ENCODE data around the gene FNBP1. TPM values are rescaled to one million over a fixed set of nuclear protein-coding genes. Genes with fewer than 3 reads are reported as not detected.

Gene FNBP1
- total and polyA plus RNA-seq, 10 of the 15 experiments (the other 5 are each of a cell fraction or from before 2014, with no cell fraction given), result 64.5 to 353 (median 179) TPM

GRCh38 chr9:129932303-129933151 is 110.5 kb downstream of the FNBP1 start (continued):
- peak; percentile 87 for TF ChIP-seq PKNOX1 (IDR thresholded peaks at IDR 0.05)
- TF ChIP-seq CREB1 (IDR thresholded peaks at IDR 0.05; ENCODE audit: low read depth), result peak; percentile 1; the same call in 1 of the 2 replicates
- no peak for TF ChIP-seq NR2F1 (conservative IDR thresholded peaks at IDR 0.05)
- no peak for TF ChIP-seq TBL1XR1 (IDR thresholded peaks at IDR 0.05; ENCODE audit: low read depth, low read length)
- TF ChIP-seq RUNX3 (IDR thresholded peaks at IDR 0.05; ENCODE audit: low read length), result peak; percentile 25
- TF ChIP-seq CBX3 (IDR thresholded peaks at IDR 0.05; ENCODE audit: borderline replicate concordance, low read depth), result no peak
- 0 out of 2 replicates have a peak, but pooled peaks have one; percentile 38 for TF ChIP-seq MEF2A (IDR thresholded peaks at IDR 0.05; ENCODE audit: insufficient read depth, low read depth, low read length)
- TF ChIP-seq RELB (IDR thresholded peaks at IDR 0.05; ENCODE audit: low read depth), result peak; percentile 61; the same call in 1 of the 2 replicates
- TF ChIP-seq CUX1 (IDR thresholded peaks at IDR 0.05; ENCODE audit: insufficient replicate concordance, low read depth, low read length), result peak; percentile 54
- peak; percentile 61 for TF ChIP-seq NFIC (IDR thresholded peaks at IDR 0.05; ENCODE audit: low read depth, low read length)
- no peak for TF ChIP-seq BRCA1 (IDR thresholded peaks at IDR 0.05; ENCODE audit: low read depth, low read length)
- TF ChIP-seq GATAD2B (conservative IDR thresholded peaks at IDR 0.05; ENCODE audit: low read depth), result peak; percentile 31; the same call in 1 of the 2 replicates
- no peak for TF ChIP-seq RAD51 (IDR thresholded peaks at IDR 0.05)
- TF ChIP-seq SMAD5 (IDR thresholded peaks at IDR 0.05; ENCODE audit: low read depth), result no peak
